Mesendoderm (in vitro differentiated cells): ENCODE data around the gene KLF8.

ENCODE experiments used
- DNase-seq: peaks from one replicate; pipeline ENCODE4 v3.0.0; 2013
- H2AK5ac ChIP-seq: 2 replicates; pipeline ENCODE4 v1.6.1; 2013; ENCODE audit warnings: low read length, inconsistent platforms
- H2BK120ac ChIP-seq: 2 replicates; pipeline ENCODE4 v1.6.1; 2013; ENCODE audit warnings: low read depth, mild to moderate bottlenecking, low read length, moderate library complexity, mixed read lengths
- H2BK15ac ChIP-seq: replicated peaks from 2 replicates; pipeline ENCODE4 v1.6.1; 2013; ENCODE audit warnings: low read depth, mild to moderate bottlenecking, moderate library complexity
- H2BK5ac ChIP-seq: 2 replicates; pipeline ENCODE4 v1.6.1; 2013; ENCODE audit warnings: low read length, inconsistent platforms
- H3K18ac ChIP-seq: 2 replicates; pipeline ENCODE4 v1.6.1; 2013; ENCODE audit warnings: mild to moderate bottlenecking, low read length, mixed read lengths
- H3K23ac ChIP-seq: one replicate; pipeline ENCODE4 v1.6.1; 2013; ENCODE audit warnings: low read length
- H3K27ac ChIP-seq: 2 replicates; pipeline ENCODE4 v1.5.1; 2013; ENCODE audit warnings: low read depth, mild to moderate bottlenecking, inconsistent platforms, low read length, moderate library complexity
- H3K27me3 ChIP-seq: 2 replicates; pipeline ENCODE4 v1.6.1; 2013; ENCODE audit warnings: low read length, control low read depth, mild to moderate bottlenecking, inconsistent platforms; ENCODE audit not compliant: insufficient read depth, poor library complexity
- H3K36me3 ChIP-seq: 2 replicates; pipeline ENCODE4 v1.6.1; 2013; ENCODE audit warnings: low read length, inconsistent platforms; ENCODE audit not compliant: control insufficient read depth, insufficient read depth
- H3K4ac ChIP-seq: one replicate; pipeline ENCODE4 v1.6.1; 2013; ENCODE audit warnings: low read depth, mild to moderate bottlenecking, low read length, moderate library complexity
- H3K4me1 ChIP-seq: 2 replicates; pipeline ENCODE4 v1.6.1; 2013; ENCODE audit warnings: low read depth, low read length, inconsistent platforms; ENCODE audit not compliant: control insufficient read depth
- H3K4me2 ChIP-seq: 2 replicates; pipeline ENCODE4 v1.6.1; 2013; ENCODE audit warnings: low read length
- H3K4me3 ChIP-seq: 2 replicates; pipeline ENCODE4 v1.5.1; 2013; ENCODE audit warnings: mild to moderate bottlenecking, low read length
- H3K56ac ChIP-seq: one replicate; pipeline ENCODE4 v1.6.1; 2013; ENCODE audit warnings: low read length
- H3K79me1 ChIP-seq: 2 replicates; pipeline ENCODE4 v1.6.1; 2013; ENCODE audit warnings: low read length, inconsistent platforms
- H3K79me2 ChIP-seq: 2 replicates; pipeline ENCODE4 v1.6.1; 2013; ENCODE audit warnings: mild to moderate bottlenecking, low read length; ENCODE audit not compliant: control insufficient read depth, insufficient read depth
- H3K9ac ChIP-seq: 2 replicates; pipeline ENCODE4 v1.6.1; 2013; ENCODE audit warnings: low read length, inconsistent platforms
- H4K5ac ChIP-seq: one replicate; pipeline ENCODE4 v1.6.1; 2013; ENCODE audit warnings: low read length
- H4K8ac ChIP-seq: one replicate; pipeline ENCODE4 v1.6.1; 2013; ENCODE audit warnings: low read depth, mild to moderate bottlenecking, control low read depth, low read length, moderate library complexity
- WGBS: extraction: QIAGEN DNeasy Blood & Tissue Kit; methylation state at CpG from one replicate; pipeline ENCODE4 v1.1.7; 2013; ENCODE audit warnings: low lambda C conversion rate, missing lambda C conversion rate; ENCODE audit not compliant: insufficient coverage; ENCODE audit errors: extremely low coverage; 5-methylcytosine and 5-hydroxymethylcytosine counted together

Gene KLF8

GRCh38 chrX:56310581-56310980 is 78.4 kb downstream of the KLF8 start:
- WGBS = no CpG with 5 or more reads among the region's 2 CpGs
- Histone ChIP-seq H3K23ac (no peak overlapping the region), H3K4me3 (no peak overlapping the region)

GRCh38 chrX:56313308-56313707 is 81.2 kb downstream of the KLF8 start:
- H4K5ac ChIP-seq = no peak overlapping the region
- no peak overlapping the region for H2BK15ac ChIP-seq
- no peak overlapping the region for H2BK5ac ChIP-seq
- H2BK120ac ChIP-seq = no peak overlapping the region
- H3K4me3 ChIP-seq = no peak overlapping the region
- no peak overlapping the region for H3K23ac ChIP-seq
- no peak overlapping the region for H4K8ac ChIP-seq
- H2AK5ac ChIP-seq = no peak overlapping the region
- H3K79me1 ChIP-seq = no peaks in the 10 kb centered on the region
- DNase-seq = no peak
- H3K9ac ChIP-seq = no peak overlapping the region
- no peaks in the 10 kb centered on the region for H3K4me1 ChIP-seq
- H3K4me2 ChIP-seq = no peak overlapping the region
- no peak overlapping the region for H3K4ac ChIP-seq
- H3K79me2 ChIP-seq = no peaks in the 10 kb centered on the region
- no peak overlapping the region for H3K27ac ChIP-seq
- WGBS = no CpG with 5 or more reads among the region's 3 CpGs
- H3K27me3 ChIP-seq = no peaks in the 10 kb centered on the region
- no peaks in the 10 kb centered on the region for H3K36me3 ChIP-seq
- no peak overlapping the region for H3K56ac ChIP-seq
- no peak overlapping the region for H3K18ac ChIP-seq

More at GRCh38 chrX:56310581-56310980, 78.4 kb downstream of the KLF8 start:
- no peak overlapping the region for H4K8ac ChIP-seq
- H3K4me2 ChIP-seq = no peak overlapping the region
- H4K5ac ChIP-seq = no peak overlapping the region
- no peaks in the 10 kb centered on the region for H3K79me1 ChIP-seq
- no peaks in the 10 kb centered on the region for H3K36me3 ChIP-seq
- H3K56ac ChIP-seq = no peak overlapping the region
- no peak overlapping the region for H3K18ac ChIP-seq
- H3K27me3 ChIP-seq = no peaks in the 10 kb centered on the region
- DNase-seq = no peak
- H3K9ac ChIP-seq = no peak overlapping the region
- H3K4me1 ChIP-seq = no peaks in the 10 kb centered on the region
- H3K27ac ChIP-seq = no peak overlapping the region
- H2BK15ac ChIP-seq = no peak overlapping the region
- H2BK5ac ChIP-seq = no peak overlapping the region
- no peak overlapping the region for H2AK5ac ChIP-seq
- H2BK120ac ChIP-seq = no peak overlapping the region
- no peak overlapping the region for H3K4ac ChIP-seq
- no peaks in the 10 kb centered on the region for H3K79me2 ChIP-seq

GRCh38 chrX:56314334-56314733 is 82.2 kb downstream of the KLF8 start:
- Histone ChIP-seq H3K4me3 (no peak overlapping the region), H3K4ac (no peak overlapping the region), H3K23ac (no peak overlapping the region), H3K36me3 (no peaks in the 10 kb centered on the region), H2AK5ac (no peak overlapping the region), H3K9ac (no peak overlapping the region), H3K56ac (no peak overlapping the region), H3K4me2 (no peak overlapping the region), H3K79me2 (no peaks in the 10 kb centered on the region), H3K79me1 (no peaks in the 10 kb centered on the region), H3K27me3 (no peaks in the 10 kb centered on the region), H3K18ac (no peak overlapping the region), H2BK120ac (no peak overlapping the region), H3K4me1 (no peaks in the 10 kb centered on the region), H2BK5ac (no peak overlapping the region), H3K27ac (no peak overlapping the region), H2BK15ac (no peak overlapping the region), H4K8ac (no peak overlapping the region), H4K5ac (no peak overlapping the region)
- no CpG with 5 or more reads among the region's 3 CpGs for WGBS
- no peak for DNase-seq

- H3K4me3 ChIP-seq = no peak overlapping the region
- H3K4me1 ChIP-seq = no peaks in the 10 kb centered on the region
- no peaks in the 10 kb centered on the region for H3K79me2 ChIP-seq
- H2BK15ac ChIP-seq = no peak overlapping the region
- no peak overlapping the region for H3K9ac ChIP-seq
- H4K5ac ChIP-seq = no peak overlapping the region
- H2BK5ac ChIP-seq = no peak overlapping the region
- H2AK5ac ChIP-seq = no peak overlapping the region
- no peak overlapping the region for H3K27ac ChIP-seq
- no peak for DNase-seq
- H4K8ac ChIP-seq = no peak overlapping the region
- H2BK120ac ChIP-seq = no peak overlapping the region
- H3K4ac ChIP-seq = no peak overlapping the region
- no CpG with 5 or more reads among the region's 2 CpGs for WGBS
- H3K79me1 ChIP-seq = no peaks in the 10 kb centered on the region
- H3K27me3 ChIP-seq = no peaks in the 10 kb centered on the region
- no peak overlapping the region for H3K56ac ChIP-seq
- H3K18ac ChIP-seq = no peak overlapping the region
- H3K4me2 ChIP-seq = no peak overlapping the region
- no peaks in the 10 kb centered on the region for H3K36me3 ChIP-seq
- no peak overlapping the region for H3K23ac ChIP-seq
These were observed 85.9 kb downstream of the KLF8 start for GRCh38 chrX:56318076-56318475.

- Histone ChIP-seq H2BK15ac (no peak overlapping the region), H3K4me2 (no peak overlapping the region), H3K4me3 (no peak overlapping the region), H3K9ac (no peak overlapping the region), H3K36me3 (no peaks in the 10 kb centered on the region), H3K18ac (no peak overlapping the region), H4K5ac (no peak overlapping the region), H3K23ac (no peak overlapping the region), H3K4me1 (no peaks in the 10 kb centered on the region), H3K79me2 (no peaks in the 10 kb centered on the region), H2BK120ac (no peak overlapping the region), H2BK5ac (no peak overlapping the region), H3K4ac (no peak overlapping the region), H4K8ac (no peak overlapping the region), H2AK5ac (no peak overlapping the region), H3K56ac (no peak overlapping the region), H3K27ac (no peak overlapping the region), H3K27me3 (no peaks in the 10 kb centered on the region), H3K79me1 (no peaks in the 10 kb centered on the region)
- no peak for DNase-seq
These were observed 87.0 kb downstream of the KLF8 start for GRCh38 chrX:56319165-56319564.
